ENCODE data around the gene AMOTL1. TPM values are rescaled to one million over a fixed set of nuclear protein-coding genes. Genes with fewer than 3 reads are reported as not detected.

Gene AMOTL1
- total and polyA plus RNA-seq, 2 donors (not counting 3 experiments of a cell fraction or from before 2014, with no cell fraction given) = 12.5 to 37.8 TPM

DNA sequence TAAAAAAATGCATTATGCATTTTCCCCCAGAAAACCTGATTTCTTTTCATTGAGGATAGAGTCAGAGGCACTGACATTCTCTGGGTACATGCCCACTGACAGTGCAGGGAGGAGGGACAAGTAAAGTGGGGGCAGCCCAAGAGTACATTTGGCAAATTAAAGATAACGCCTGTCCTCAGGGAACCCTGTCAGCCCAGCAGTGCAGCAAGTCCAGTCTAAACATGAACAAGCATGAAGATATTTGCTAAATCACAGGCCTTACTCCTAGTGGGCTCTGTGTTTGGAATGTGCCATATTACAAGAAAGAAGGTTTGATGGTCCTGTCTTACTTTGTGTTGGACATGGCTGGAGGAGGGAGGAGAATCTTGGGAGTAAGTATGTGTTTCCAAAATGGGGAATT, 37.9 kb downstream of the AMOTL1 start:
- TF ChIP-seq GATA2 (IDR thresholded peaks at IDR 0.05; ENCODE audit: insufficient read depth, insufficient read length, low read depth, low read length) (no peak), FOS (IDR thresholded peaks at IDR 0.05; ENCODE audit: borderline replicate concordance, insufficient read depth, low read length) (no peak), MYC (IDR thresholded peaks at IDR 0.05; ENCODE audit: low read depth, low read length) (no peak), POLR2AphosphoS5 (IDR thresholded peaks at IDR 0.05; ENCODE audit: insufficient read depth, low read depth, low read length) (no peak), JUN (IDR thresholded peaks at IDR 0.05; ENCODE audit: borderline replicate concordance, insufficient read depth, insufficient read length, low read depth) (no peak), EZH2 (IDR thresholded peaks at IDR 0.05; ENCODE audit: borderline replicate concordance, low read depth, low read length, severe bottlenecking) (no peak), POLR2A (IDR thresholded peaks at IDR 0.05; ENCODE audit: low read depth, low read length) (no peak)
- TF ChIP-seq, protein P1, sequence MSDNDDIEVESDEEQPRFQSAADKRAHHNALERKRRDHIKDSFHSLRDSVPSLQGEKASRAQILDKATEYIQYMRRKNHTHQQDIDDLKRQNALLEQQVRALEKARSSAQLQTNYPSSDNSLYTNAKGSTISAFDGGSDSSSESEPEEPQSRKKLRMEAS (IDR thresholded peaks at IDR 0.05; ENCODE audit: insufficient read depth, insufficient read length) = no peak
- TF ChIP-seq, protein P2, sequence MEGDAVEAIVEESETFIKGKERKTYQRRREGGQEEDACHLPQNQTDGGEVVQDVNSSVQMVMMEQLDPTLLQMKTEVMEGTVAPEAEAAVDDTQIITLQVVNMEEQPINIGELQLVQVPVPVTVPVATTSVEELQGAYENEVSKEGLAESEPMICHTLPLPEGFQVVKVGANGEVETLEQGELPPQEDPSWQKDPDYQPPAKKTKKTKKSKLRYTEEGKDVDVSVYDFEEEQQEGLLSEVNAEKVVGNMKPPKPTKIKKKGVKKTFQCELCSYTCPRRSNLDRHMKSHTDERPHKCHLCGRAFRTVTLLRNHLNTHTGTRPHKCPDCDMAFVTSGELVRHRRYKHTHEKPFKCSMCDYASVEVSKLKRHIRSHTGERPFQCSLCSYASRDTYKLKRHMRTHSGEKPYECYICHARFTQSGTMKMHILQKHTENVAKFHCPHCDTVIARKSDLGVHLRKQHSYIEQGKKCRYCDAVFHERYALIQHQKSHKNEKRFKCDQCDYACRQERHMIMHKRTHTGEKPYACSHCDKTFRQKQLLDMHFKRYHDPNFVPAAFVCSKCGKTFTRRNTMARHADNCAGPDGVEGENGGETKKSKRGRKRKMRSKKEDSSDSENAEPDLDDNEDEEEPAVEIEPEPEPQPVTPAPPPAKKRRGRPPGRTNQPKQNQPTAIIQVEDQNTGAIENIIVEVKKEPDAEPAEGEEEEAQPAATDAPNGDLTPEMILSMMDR (IDR thresholded peaks at IDR 0.05; ENCODE audit: extremely low read depth in 1 of 2, insufficient read depth in 1 of 2, low read depth in 1 of 2, low read length in 2 of 2) = no peak
- no peak overlapping the region for H3K27ac ChIP-seq (ENCODE audit: insufficient read depth, low read depth, low read length)

More for the DNA sequence above, 37.9 kb downstream of the AMOTL1 start:
- DNase-seq (ENCODE audit: low read depth, low spot score) (no peak), FAIRE-seq (no peak)
- no peak overlapping the region for H3K4me2 ChIP-seq (ENCODE audit: insufficient read depth, low read length)
- no peaks in the 10 kb centered on the region for H3K9me3 ChIP-seq (replicated peaks; ENCODE audit: control insufficient read depth, insufficient read depth, low read length)
- dilution Hi-C loops (cut with MboI; ENCODE audit: extremely low pct_ligation_motif_present, low sequenced_read_pairs) = no loop called here
- no peak overlapping the region for H2AFZ ChIP-seq (ENCODE audit: low read depth, low read length)
- ChIA-PET POLR2A (no interaction called here), CTCF (no interaction called here)
- no peak overlapping the region for H3K4me3 ChIP-seq (replicated peaks in 1 of 3; ENCODE audit: insufficient read depth in 1 of 3, low read depth in 1 of 3, low read length in 3 of 3)
- intact Hi-C loops (cut with micrococcal nuclease) = no loop called here
- H3K36me3 ChIP-seq (ENCODE audit: control insufficient read depth in 2 of 2, extremely low read depth in 1 of 2, insufficient read depth in 2 of 2, low read length in 2 of 2) = peaks cover 2 to 5% of the 10 kb centered on the region in 2 experiments
- BruUV-seq (replicated peaks) = no TSS peak
- H3K79me2 ChIP-seq (ENCODE audit: control insufficient read depth, insufficient read depth, low read length) = peaks cover 51% of the 10 kb centered on the region
- no peaks in the 10 kb centered on the region for H3K4me1 ChIP-seq (ENCODE audit: control insufficient read depth, extremely low read depth, insufficient read depth, low read length)
- no peaks in the 10 kb centered on the region for H3K9me1 ChIP-seq (replicated peaks; ENCODE audit: control insufficient read depth, extremely low read depth, insufficient read depth, low read length)
- H3K27me3 ChIP-seq (ENCODE audit: control insufficient read depth in 2 of 2, insufficient read depth in 2 of 2, low read length in 2 of 2) = no peaks in the 10 kb centered on the region
- H3K9ac ChIP-seq (replicated peaks; ENCODE audit: extremely low read depth, insufficient read depth, low read length) = no peak overlapping the region
- peaks cover 7% of the 10 kb centered on the region for H4K20me1 ChIP-seq (replicated peaks; ENCODE audit: control insufficient read depth, extremely low read depth, insufficient read depth, low read length)

Data from endothelial cell of umbilical vein (primary cell).